Esophagus squamous epithelium (tissue), 4 donors: ENCODE data around the gene RAD23A.

ENCODE experiments used
- POLR2A ChIP-seq, 4 donors: fragments of 450-650 bp; IDR thresholded peaks; one replicate each; pipeline ENCODE4 v1.6.1; 2017; ENCODE audit warnings: antibody characterized with exemption in 4 of 4, mild to moderate bottlenecking in 4 of 4, moderate library complexity in 3 of 4
- TF ChIP-seq, protein P1 (sequence below), 6 experiments: fragments of 450-650 bp in 4 of 6; fragments of 200-600 bp in 2 of 6; sonication (generic) in 2 of 6; IDR thresholded peaks; one replicate each; pipeline ENCODE4 v1.5.1; 2016 to 2019; ENCODE audit warnings: antibody characterized with exemption in 6 of 6, mild to moderate bottlenecking in 4 of 6, moderate library complexity in 4 of 6

DNA sequence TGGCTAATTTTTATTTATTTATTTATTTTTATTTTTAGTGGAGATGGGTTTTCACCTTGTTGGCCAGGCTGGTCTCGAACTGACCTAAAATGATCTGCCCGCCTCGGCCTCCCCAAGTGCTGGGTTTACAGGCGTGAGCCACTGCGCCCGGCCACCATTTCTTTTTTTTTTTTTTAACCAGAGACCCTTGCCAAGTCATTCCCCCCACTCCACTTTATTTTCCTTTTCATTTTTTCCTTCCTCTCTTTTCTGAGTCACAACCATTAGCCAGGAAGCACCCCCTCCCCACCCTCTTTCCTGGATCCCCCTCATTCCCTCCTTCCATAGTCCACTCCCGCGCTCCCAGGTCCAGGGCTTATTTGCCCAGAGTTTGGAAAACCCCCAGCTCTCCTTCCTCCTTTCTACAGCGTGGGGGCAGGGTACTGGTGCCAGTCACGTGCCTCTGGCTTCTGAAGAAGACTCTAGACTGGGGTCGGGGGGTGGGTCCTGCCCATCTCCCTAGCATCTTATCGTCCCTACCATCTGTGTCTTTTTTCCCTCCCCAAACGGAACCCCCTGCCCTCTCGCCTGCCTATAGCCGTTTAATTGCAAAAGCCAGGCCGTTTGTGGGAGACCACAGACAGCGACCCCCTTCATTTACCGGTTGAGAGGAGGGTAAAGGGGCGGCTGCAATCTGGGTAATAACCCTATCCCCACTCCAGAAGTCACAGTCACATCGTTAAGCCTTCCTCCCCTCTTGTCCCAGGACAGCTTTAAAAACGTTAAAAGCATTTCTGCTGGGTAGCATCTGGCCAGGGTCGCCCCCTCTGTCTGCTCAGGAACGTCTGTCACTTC is 8.4 kb upstream of the RAD23A start:
- TF ChIP-seq, protein P1, sequence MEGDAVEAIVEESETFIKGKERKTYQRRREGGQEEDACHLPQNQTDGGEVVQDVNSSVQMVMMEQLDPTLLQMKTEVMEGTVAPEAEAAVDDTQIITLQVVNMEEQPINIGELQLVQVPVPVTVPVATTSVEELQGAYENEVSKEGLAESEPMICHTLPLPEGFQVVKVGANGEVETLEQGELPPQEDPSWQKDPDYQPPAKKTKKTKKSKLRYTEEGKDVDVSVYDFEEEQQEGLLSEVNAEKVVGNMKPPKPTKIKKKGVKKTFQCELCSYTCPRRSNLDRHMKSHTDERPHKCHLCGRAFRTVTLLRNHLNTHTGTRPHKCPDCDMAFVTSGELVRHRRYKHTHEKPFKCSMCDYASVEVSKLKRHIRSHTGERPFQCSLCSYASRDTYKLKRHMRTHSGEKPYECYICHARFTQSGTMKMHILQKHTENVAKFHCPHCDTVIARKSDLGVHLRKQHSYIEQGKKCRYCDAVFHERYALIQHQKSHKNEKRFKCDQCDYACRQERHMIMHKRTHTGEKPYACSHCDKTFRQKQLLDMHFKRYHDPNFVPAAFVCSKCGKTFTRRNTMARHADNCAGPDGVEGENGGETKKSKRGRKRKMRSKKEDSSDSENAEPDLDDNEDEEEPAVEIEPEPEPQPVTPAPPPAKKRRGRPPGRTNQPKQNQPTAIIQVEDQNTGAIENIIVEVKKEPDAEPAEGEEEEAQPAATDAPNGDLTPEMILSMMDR (IDR thresholded peaks at IDR 0.05): no peak
- no peak for TF ChIP-seq POLR2A (IDR thresholded peaks at IDR 0.05)
